Measurements from ENCODE around the gene SLC35F6. TPM values are rescaled to one million over a fixed set of nuclear protein-coding genes. Genes with fewer than 3 reads are reported as not detected.

The SLC35F6 gene
- total RNA-seq, 1 experiment from 2014 or later, result 67.3 TPM

DNA sequence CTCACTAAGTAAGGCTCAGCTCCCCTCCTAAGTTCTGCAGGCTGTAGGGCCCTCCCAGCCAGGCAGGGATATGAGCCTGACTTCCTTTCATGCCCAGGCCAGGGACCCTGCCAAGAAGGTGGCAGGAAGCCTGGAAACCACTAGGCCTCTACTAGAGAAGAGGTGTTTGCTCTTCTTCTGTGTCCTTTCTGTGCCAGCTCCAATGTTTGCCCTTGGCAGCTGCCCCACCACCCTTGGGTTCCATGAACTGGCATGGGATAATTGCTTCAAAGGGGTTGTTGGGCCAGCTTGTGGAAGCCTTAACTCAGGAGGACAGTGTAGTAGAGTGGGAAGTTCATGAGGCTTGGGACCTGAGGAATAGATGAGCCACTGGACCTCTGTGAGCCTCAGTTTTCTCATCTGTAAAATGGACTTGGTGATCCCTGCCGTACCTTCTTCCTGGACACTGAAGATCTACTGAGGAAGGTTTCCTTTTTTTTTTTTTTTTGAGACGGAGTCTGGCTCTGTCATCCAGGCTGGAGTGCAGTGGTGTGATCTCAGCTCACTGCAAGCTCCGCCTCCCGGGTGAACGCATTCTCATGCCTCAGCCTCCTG, 3.9 kb downstream of the SLC35F6 start:
- ChIA-PET POLR2A (no interaction called here), CTCF (interaction anchor here (1.2 kb wide), 1 partner anchor 154 kb away, joined by 3 read pairs; no protein-coding TSS in a partner anchor)
- peaks cover 6% of the 10 kb centered on the region; the same call in 1 of the 2 replicates for H3K36me3 ChIP-seq (ENCODE audit: control insufficient read depth, insufficient read depth, low read length)
- no peaks in the 10 kb centered on the region for H3K9me3 ChIP-seq (ENCODE audit: control insufficient read depth, insufficient read depth, low read depth, low read length)
- BruUV-seq (replicated peaks), result no TSS peak
- H3K4me3 ChIP-seq (ENCODE audit: low read depth in 2 of 2, low read length in 2 of 2), result no peak overlapping the region
- no peak for TF ChIP-seq TCF7L2 (IDR thresholded peaks at IDR 0.05; ENCODE audit: low read depth, low read length)
- no peak for TF ChIP-seq POLR2AphosphoS5 (IDR thresholded peaks at IDR 0.05; ENCODE audit: low read depth, low read length)
- TF ChIP-seq, protein P1, sequence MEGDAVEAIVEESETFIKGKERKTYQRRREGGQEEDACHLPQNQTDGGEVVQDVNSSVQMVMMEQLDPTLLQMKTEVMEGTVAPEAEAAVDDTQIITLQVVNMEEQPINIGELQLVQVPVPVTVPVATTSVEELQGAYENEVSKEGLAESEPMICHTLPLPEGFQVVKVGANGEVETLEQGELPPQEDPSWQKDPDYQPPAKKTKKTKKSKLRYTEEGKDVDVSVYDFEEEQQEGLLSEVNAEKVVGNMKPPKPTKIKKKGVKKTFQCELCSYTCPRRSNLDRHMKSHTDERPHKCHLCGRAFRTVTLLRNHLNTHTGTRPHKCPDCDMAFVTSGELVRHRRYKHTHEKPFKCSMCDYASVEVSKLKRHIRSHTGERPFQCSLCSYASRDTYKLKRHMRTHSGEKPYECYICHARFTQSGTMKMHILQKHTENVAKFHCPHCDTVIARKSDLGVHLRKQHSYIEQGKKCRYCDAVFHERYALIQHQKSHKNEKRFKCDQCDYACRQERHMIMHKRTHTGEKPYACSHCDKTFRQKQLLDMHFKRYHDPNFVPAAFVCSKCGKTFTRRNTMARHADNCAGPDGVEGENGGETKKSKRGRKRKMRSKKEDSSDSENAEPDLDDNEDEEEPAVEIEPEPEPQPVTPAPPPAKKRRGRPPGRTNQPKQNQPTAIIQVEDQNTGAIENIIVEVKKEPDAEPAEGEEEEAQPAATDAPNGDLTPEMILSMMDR (IDR thresholded peaks at IDR 0.05), result no peak
- TF ChIP-seq SIN3A (IDR thresholded peaks at IDR 0.05; ENCODE audit: borderline replicate concordance, insufficient read depth, low read depth, low read length), result no peak
- no peak for TF ChIP-seq REST (IDR thresholded peaks at IDR 0.05; ENCODE audit: insufficient read depth in 1 of 2, low read depth in 2 of 2, low read length in 1 of 2)
- peak overlapping the region; percentile 46; the same call in 1 of the 2 replicates for H3K27ac ChIP-seq (ENCODE audit: low read length)
- ATAC-seq (no peak), DNase-seq (ENCODE audit: low read depth, low spot score) (no peak)
- H3K4me1 ChIP-seq (ENCODE audit: control insufficient read depth, insufficient read depth, low read length), result peaks cover 74% of the 10 kb centered on the region
- intact Hi-C loops (cut with micrococcal nuclease; ENCODE audit: unreplicated experiment), result no loop called here
- in situ Hi-C loops (cut with HindIII; ENCODE audit: low pct_unique_long_range_greater_than_20kb, low sequenced_read_pairs), result no loop called here
- H3K27me3 ChIP-seq (ENCODE audit: control insufficient read depth, insufficient read depth, low read length), result no peaks in the 10 kb centered on the region

GRCh38 chr2:26768759-26769088, 4.6 kb downstream of the SLC35F6 start:
- H3K4me3 ChIP-seq (ENCODE audit: low read depth in 2 of 2, low read length in 2 of 2), result no peak overlapping the region
- peaks cover 68% of the 10 kb centered on the region for H3K4me1 ChIP-seq (ENCODE audit: control insufficient read depth, insufficient read depth, low read length)
- TF ChIP-seq SIN3A (IDR thresholded peaks at IDR 0.05; ENCODE audit: borderline replicate concordance, insufficient read depth, low read depth, low read length), result no peak
- TF ChIP-seq, protein P1 (IDR thresholded peaks at IDR 0.05), result no peak
- no peak for TF ChIP-seq REST (IDR thresholded peaks at IDR 0.05; ENCODE audit: insufficient read depth in 1 of 2, low read depth in 2 of 2, low read length in 1 of 2)
- no peak for TF ChIP-seq POLR2AphosphoS5 (IDR thresholded peaks at IDR 0.05; ENCODE audit: low read depth, low read length)
- no peak for TF ChIP-seq TCF7L2 (IDR thresholded peaks at IDR 0.05; ENCODE audit: low read depth, low read length)
- H3K36me3 ChIP-seq (ENCODE audit: control insufficient read depth, insufficient read depth, low read length), result peaks cover 6% of the 10 kb centered on the region; the same call in 1 of the 2 replicates
- ATAC-seq (no peak), DNase-seq (ENCODE audit: low read depth, low spot score) (no peak)
- H3K9me3 ChIP-seq (ENCODE audit: control insufficient read depth, insufficient read depth, low read depth, low read length), result no peaks in the 10 kb centered on the region
- CTCF ChIA-PET, result interaction anchor here (1.2 kb wide), 1 partner anchor 154 kb away, joined by 3 read pairs; no protein-coding TSS in a partner anchor
- intact Hi-C loops (cut with micrococcal nuclease; ENCODE audit: unreplicated experiment) (no loop called here), in situ Hi-C loops (cut with HindIII; ENCODE audit: low pct_unique_long_range_greater_than_20kb, low sequenced_read_pairs) (no loop called here)
- BruUV-seq (replicated peaks), result no TSS peak
- H3K27me3 ChIP-seq (ENCODE audit: control insufficient read depth, insufficient read depth, low read length), result no peaks in the 10 kb centered on the region
- POLR2A ChIA-PET, result interaction anchor here (0.6 kb wide), 1 partner anchor 143 kb away, joined by 15 read pairs; no protein-coding TSS in a partner anchor
- H3K27ac ChIP-seq (ENCODE audit: low read length), result peak overlapping the region; percentile 64
